ENCODE measurements around the gene PLEKHM2.

GRCh38 chr1:15692121-15692682, 8.1 kb downstream of the PLEKHM2 start:
- TF ChIP-seq GATA3 (IDR thresholded peaks at IDR 0.05; ENCODE audit: low read depth, low read length), result no peak
- TF ChIP-seq GATA2 (IDR thresholded peaks at IDR 0.05; ENCODE audit: low read depth, low read length), result no peak

Measured in SH-SY5Y (cell line).